Activated CD8-positive, alpha-beta T cell treated with anti-CD3 and anti-CD28 coated beads for 36 hours (primary cell): Measurements from ENCODE around the gene LRRC8C. TPM values are rescaled to one million over a fixed set of nuclear protein-coding genes. Genes with fewer than 3 reads are reported as not detected.

Experiments
- ATAC-seq: fragments of 200-7000 bp; cut with Tn5 transposase; one replicate; pipeline ENCODE4 v1.10.0; 2021; ENCODE audit warnings: mild to moderate bottlenecking, moderate library complexity
- CTCF ChIA-PET: fragments of 350-600 bp; sonication (Branson Sonifier 250); formaldehyde crosslinking; loops from one replicate; lab custom pipeline; 2021; ENCODE audit warnings: antibody characterized with exemption; lab: Charles Lee
- POLR2A ChIA-PET: fragments of 350-600 bp; sonication (Branson Sonifier 250); formaldehyde crosslinking; loops from one replicate; lab custom pipeline; 2021; ENCODE audit warnings: antibody characterized with exemption; lab: Charles Lee
- DNase-seq: peaks from one replicate; pipeline ENCODE4 v3.0.0-alpha.2; 2020
- H3K27ac Mint-ChIP-seq: one replicate; pipeline ENCODE4 v1.8.0; 2021; ENCODE audit warnings: mild to moderate bottlenecking, mixed read lengths
- H3K27me3 Mint-ChIP-seq: one replicate; pipeline ENCODE4 v1.8.0; 2021; ENCODE audit warnings: mixed read lengths
- H3K36me3 Mint-ChIP-seq: one replicate; pipeline ENCODE4 v1.8.0; 2021; ENCODE audit warnings: low read depth, mixed read lengths
- H3K4me1 Mint-ChIP-seq: one replicate; pipeline ENCODE4 v1.8.0; 2021; ENCODE audit warnings: low read depth, mixed read lengths
- H3K4me3 Mint-ChIP-seq: one replicate; pipeline ENCODE4 v1.8.0; 2021; ENCODE audit warnings: mild to moderate bottlenecking, moderate library complexity, mixed read lengths
- H3K9me3 Mint-ChIP-seq: one replicate; pipeline ENCODE4 v1.8.0; 2021; ENCODE audit warnings: mixed read lengths
- CTCF ChIP-seq: fragments of 200-600 bp; IDR thresholded peaks from one replicate; pipeline ENCODE4 v1.8.0; 2022; ENCODE audit warnings: antibody characterized with exemption, mild to moderate bottlenecking
- intact Hi-C: fragments of 100-400 bp; cut with micrococcal nuclease; formaldehyde crosslinking; loops from one replicate; pipeline ENCODE4 v1.10.0; 2022
- total RNA-seq, 2 experiments: library from RNA; stranded (reverse); gene quantifications; one replicate each; pipeline ENCODE4 v1.2.3, GENCODE V29; 2021

LRRC8C gene
- total RNA-seq, 2 experiments from 2014 or later: 34.4 to 37.4 TPM

GRCh38 chr1:89739844-89740216 is 106.9 kb downstream of the LRRC8C start:
- no peak for TF ChIP-seq CTCF

GRCh38 chr1:89743788-89744187 is 110.9 kb downstream of the LRRC8C start:
- Mint-ChIP-seq H3K4me3 (no peak overlapping the region), H3K9me3 (peaks cover 10% of the 10 kb centered on the region), H3K36me3 (peaks cover 20% of the 10 kb centered on the region), H3K27me3 (no peaks in the 10 kb centered on the region), H3K27ac (no peak overlapping the region), H3K4me1 (peaks cover 48% of the 10 kb centered on the region)
- no peak for DNase-seq
- TF ChIP-seq CTCF: no peak
- ChIA-PET CTCF (no interaction called here), POLR2A (interaction anchor here (1.3 to 3.1 kb wide), 2 partner anchors 9 to 13 kb away, joined by 4 to 12 read pairs; no protein-coding TSS in a partner anchor)
- intact Hi-C loops: no loop called here
- ATAC-seq: no peak

More at GRCh38 chr1:89739844-89740216, 106.9 kb downstream of the LRRC8C start:
- Mint-ChIP-seq H3K9me3 (peaks cover 6% of the 10 kb centered on the region), H3K36me3 (peaks cover 11% of the 10 kb centered on the region), H3K27me3 (no peaks in the 10 kb centered on the region), H3K4me3 (peak overlapping the region; percentile 70), H3K4me1 (peaks cover 48% of the 10 kb centered on the region), H3K27ac (peak overlapping the region; percentile 93)
- no peak for DNase-seq
- intact Hi-C loops: no loop called here
- ATAC-seq: no peak
- CTCF ChIA-PET: interaction anchor here (0.6 to 3.0 kb wide), 5 partner anchors 13 to 197 kb away, joined by 3 to 18 read pairs (median 4); no protein-coding TSS in a partner anchor
- POLR2A ChIA-PET: interaction anchor here (0.7 to 1.8 kb wide), 7 partner anchors 11 to 116 kb away, joined by 3 to 7 read pairs (median 3); no protein-coding TSS in a partner anchor

GRCh38 chr1:89746424-89747149 is 113.7 kb downstream of the LRRC8C start:
- H3K36me3 Mint-ChIP-seq: peaks cover 20% of the 10 kb centered on the region
- ChIA-PET CTCF (no interaction called here), POLR2A (no interaction called here)
- intact Hi-C loops: no loop called here
- peak; percentile 39 for ATAC-seq
- H3K9me3 Mint-ChIP-seq: peaks cover 10% of the 10 kb centered on the region
- H3K27ac Mint-ChIP-seq: no peak overlapping the region
- no peak for TF ChIP-seq CTCF
- no peak overlapping the region for H3K4me3 Mint-ChIP-seq
- peaks cover 23% of the 10 kb centered on the region for H3K4me1 Mint-ChIP-seq
- no peaks in the 10 kb centered on the region for H3K27me3 Mint-ChIP-seq
- DNase-seq: no peak

- Mint-ChIP-seq H3K4me1 (peaks cover 59% of the 10 kb centered on the region), H3K9me3 (peaks cover 6% of the 10 kb centered on the region), H3K36me3 (peaks cover 14% of the 10 kb centered on the region), H3K4me3 (no peak overlapping the region), H3K27me3 (no peaks in the 10 kb centered on the region), H3K27ac (peak overlapping the region; percentile 93)
- CTCF ChIA-PET: interaction anchor here (1.0 kb wide), 1 partner anchor 120 kb away, joined by 3 read pairs; no protein-coding TSS in a partner anchor
- DNase-seq: no peak
- no peak for ATAC-seq
- no peak for TF ChIP-seq CTCF
- POLR2A ChIA-PET: interaction anchor here (0.6 to 1.3 kb wide), 3 partner anchors 10 to 30 kb away, joined by 3 to 5 read pairs (median 4); no protein-coding TSS in a partner anchor
- intact Hi-C loops: no loop called here
These were observed 120.8 kb downstream of the LRRC8C start for GRCh38 chr1:89753761-89754160.

- ChIA-PET POLR2A (no interaction called here), CTCF (interaction anchor here (0.7 to 5.2 kb wide), 5 partner anchors 9 to 119 kb away, joined by 3 to 28 read pairs (median 3); no protein-coding TSS in a partner anchor)
- H3K4me3 Mint-ChIP-seq: no peak overlapping the region
- peaks cover 67% of the 10 kb centered on the region for H3K4me1 Mint-ChIP-seq
- DNase-seq: no peak
- peaks cover 6% of the 10 kb centered on the region for H3K9me3 Mint-ChIP-seq
- intact Hi-C loops: no loop called here
- H3K27me3 Mint-ChIP-seq: no peaks in the 10 kb centered on the region
- peaks cover 17% of the 10 kb centered on the region for H3K36me3 Mint-ChIP-seq
- peak overlapping the region; percentile 93 for H3K27ac Mint-ChIP-seq
- peak; percentile 13 for ATAC-seq
- TF ChIP-seq CTCF: no peak
These were observed 121.6 kb downstream of the LRRC8C start for GRCh38 chr1:89754518-89754917.
